ENCODE measurements around the gene SERTAD1.

Gene SERTAD1

GRCh38 chr19:40380199-40381037, 45.4 kb downstream of the SERTAD1 start:
- in situ Hi-C loops (cut with HindIII; ENCODE audit: low sequenced_read_pairs), result no loop called here

GRCh38 chr19:40379446-40380198, 46.2 kb downstream of the SERTAD1 start:
- in situ Hi-C loops (cut with HindIII; ENCODE audit: low sequenced_read_pairs), result no loop called here

GRCh38 chr19:40378509-40378908, 47.3 kb downstream of the SERTAD1 start:
- in situ Hi-C loops (cut with HindIII; ENCODE audit: low sequenced_read_pairs), result no loop called here

DNA sequence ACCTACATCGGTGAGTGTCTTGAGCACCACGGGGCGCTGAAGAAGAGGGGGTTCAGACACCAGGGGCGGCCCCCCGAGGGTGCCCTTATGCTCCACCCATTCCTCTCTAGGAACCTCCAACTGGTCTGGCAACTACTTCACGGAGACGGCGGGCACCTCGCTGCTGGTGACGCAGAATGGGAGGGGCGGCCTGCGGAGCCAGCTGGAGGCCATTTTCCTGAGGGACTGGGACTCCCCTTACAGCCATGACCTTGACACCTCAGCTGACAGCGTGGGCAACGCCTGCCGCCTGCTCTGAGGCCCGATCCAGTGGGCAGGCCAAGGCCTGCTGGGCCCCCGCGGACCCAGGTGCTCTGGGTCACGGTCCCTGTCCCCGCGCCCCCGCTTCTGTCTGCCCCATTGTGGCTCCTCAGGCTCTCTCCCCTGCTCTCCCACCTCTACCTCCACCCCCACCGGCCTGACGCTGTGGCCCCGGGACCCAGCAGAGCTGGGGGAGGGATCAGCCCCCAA, 47.9 kb downstream of the SERTAD1 start:
- in situ Hi-C loops (cut with HindIII; ENCODE audit: low sequenced_read_pairs), result no loop called here

- in situ Hi-C loops (cut with HindIII; ENCODE audit: low sequenced_read_pairs), result no loop called here
Observed at GRCh38 chr19:40376286-40376862, 49.4 kb downstream of the SERTAD1 start.

- in situ Hi-C loops (cut with HindIII; ENCODE audit: low sequenced_read_pairs), result no loop called here
Observed at GRCh38 chr19:40374084-40374483, 51.7 kb downstream of the SERTAD1 start.

- in situ Hi-C loops (cut with HindIII; ENCODE audit: low sequenced_read_pairs), result no loop called here
Observed at GRCh38 chr19:40371802-40372122, 54.0 kb downstream of the SERTAD1 start.
